Activated CD8-positive, alpha-beta T cell treated with anti-CD3 and anti-CD28 coated beads, Interleukin-2, amount 10 ng/mL, durations not matched to agents 7 days and 5 days (primary cell): ENCODE measurements around the gene CLDN7. TPM values are rescaled to one million over a fixed set of nuclear protein-coding genes. Genes with fewer than 3 reads are reported as not detected.
A peak's percentile ranks its signal among the peaks of the same experiment; 100 is the strongest.

ENCODE experiments used
- ATAC-seq: fragments of 150-1000 bp; cut with Tn5 transposase; one replicate; pipeline ENCODE4 v1.10.0; 2021; ENCODE audit warnings: moderate library complexity
- CTCF ChIA-PET: fragments of 350-600 bp; sonication (Branson Sonifier 250); formaldehyde crosslinking; loops from one replicate; lab custom pipeline; 2021; ENCODE audit warnings: antibody characterized with exemption; lab: Charles Lee
- POLR2A ChIA-PET: fragments of 350-600 bp; sonication (Branson Sonifier 250); formaldehyde crosslinking; loops from one replicate; lab custom pipeline; 2021; ENCODE audit warnings: antibody characterized with exemption; lab: Charles Lee
- DNase-seq: peaks from one replicate; pipeline ENCODE4 v3.0.0-alpha.2; 2020
- H3K27ac Mint-ChIP-seq: one replicate; pipeline ENCODE4 v1.8.0; 2021; ENCODE audit warnings: mild to moderate bottlenecking, mixed read lengths
- H3K27me3 Mint-ChIP-seq: one replicate; pipeline ENCODE4 v1.8.0; 2021; ENCODE audit warnings: low read depth, mixed read lengths
- H3K36me3 Mint-ChIP-seq: one replicate; pipeline ENCODE4 v1.8.0; 2021; ENCODE audit warnings: low read depth, mixed read lengths
- H3K4me1 Mint-ChIP-seq: one replicate; pipeline ENCODE4 v1.8.0; 2021; ENCODE audit warnings: low read depth, mixed read lengths
- H3K4me3 Mint-ChIP-seq: one replicate; pipeline ENCODE4 v1.8.0; 2021; ENCODE audit warnings: mild to moderate bottlenecking, mixed read lengths
- H3K9me3 Mint-ChIP-seq: one replicate; pipeline ENCODE4 v1.8.0; 2022; ENCODE audit warnings: mixed read lengths; ENCODE audit not compliant: insufficient read depth
- total RNA-seq, 2 experiments: library from RNA; stranded (reverse); gene quantifications; one replicate each; pipeline ENCODE4 v1.2.3, GENCODE V29; 2021

The CLDN7 gene
- total RNA-seq, 2 experiments from 2014 or later, result 1.1 to 1.3 TPM

DNA sequence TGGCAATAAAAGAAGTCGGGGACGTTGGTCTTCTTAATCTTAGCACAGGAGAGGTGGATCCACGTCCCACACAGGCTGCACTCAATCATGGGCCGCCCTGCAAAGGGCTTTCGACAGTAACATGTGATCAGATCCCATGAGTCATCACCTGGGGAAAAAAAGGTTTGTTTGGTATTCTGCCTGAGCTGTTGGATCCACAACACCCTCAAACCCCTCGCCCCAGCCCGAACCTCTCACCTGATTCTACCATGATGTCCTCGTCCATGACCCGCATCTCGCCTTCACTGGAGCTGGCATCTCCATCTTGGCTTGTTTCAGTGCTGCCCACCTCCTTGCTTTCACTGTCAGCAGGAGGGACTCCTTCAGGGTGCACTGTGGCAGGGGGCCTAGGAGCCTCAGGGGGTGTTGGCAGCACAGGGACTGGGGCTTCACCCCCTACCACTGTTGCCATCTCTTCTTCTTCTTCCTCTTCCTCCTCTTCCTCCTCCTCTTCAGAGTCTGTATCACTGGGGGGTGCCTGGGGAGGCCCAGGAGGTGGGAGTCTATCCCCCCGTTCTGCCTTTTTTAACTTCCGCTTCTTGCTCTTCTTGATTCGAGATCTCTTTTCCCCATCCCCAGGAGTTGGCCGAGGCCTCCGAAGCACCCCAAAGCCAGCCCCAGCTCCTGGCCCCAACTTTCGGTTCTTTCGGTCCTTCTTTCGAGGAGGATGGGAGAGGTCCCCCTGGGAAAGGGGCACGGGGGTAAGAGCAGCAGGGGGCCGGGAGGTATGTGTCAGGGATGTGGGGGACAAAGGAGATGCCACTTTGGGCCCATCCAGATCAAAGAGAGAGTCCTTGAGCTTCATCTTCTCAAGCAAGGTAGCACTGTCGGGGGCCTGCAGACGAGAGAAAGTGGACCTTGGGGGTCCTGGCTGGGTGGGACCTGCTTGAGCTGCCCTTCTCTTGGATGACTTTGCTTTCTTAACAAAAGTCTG is 26.3 kb downstream of the CLDN7 start:
- Mint-ChIP-seq H3K27ac (peak overlapping the region; percentile 58), H3K36me3 (peaks cover 50% of the 10 kb centered on the region), H3K4me3 (peak overlapping the region; percentile 7), H3K9me3 (no peaks in the 10 kb centered on the region), H3K4me1 (peaks cover 63% of the 10 kb centered on the region), H3K27me3 (no peaks in the 10 kb centered on the region)
- ChIA-PET CTCF (interaction anchor here (5.8 kb wide), 1 partner anchor 15 kb away, joined by 36 read pairs; the partner anchor contains the start of genes ACADVL and DLG4), POLR2A (interaction anchor here (0.6 to 4.7 kb wide), 2 partner anchors 14 to 32 kb away, joined by 3 to 35 read pairs; partner anchors contain the start of genes ACADVL and DLG4)
- no peak for DNase-seq
- ATAC-seq, result no peak

DNA sequence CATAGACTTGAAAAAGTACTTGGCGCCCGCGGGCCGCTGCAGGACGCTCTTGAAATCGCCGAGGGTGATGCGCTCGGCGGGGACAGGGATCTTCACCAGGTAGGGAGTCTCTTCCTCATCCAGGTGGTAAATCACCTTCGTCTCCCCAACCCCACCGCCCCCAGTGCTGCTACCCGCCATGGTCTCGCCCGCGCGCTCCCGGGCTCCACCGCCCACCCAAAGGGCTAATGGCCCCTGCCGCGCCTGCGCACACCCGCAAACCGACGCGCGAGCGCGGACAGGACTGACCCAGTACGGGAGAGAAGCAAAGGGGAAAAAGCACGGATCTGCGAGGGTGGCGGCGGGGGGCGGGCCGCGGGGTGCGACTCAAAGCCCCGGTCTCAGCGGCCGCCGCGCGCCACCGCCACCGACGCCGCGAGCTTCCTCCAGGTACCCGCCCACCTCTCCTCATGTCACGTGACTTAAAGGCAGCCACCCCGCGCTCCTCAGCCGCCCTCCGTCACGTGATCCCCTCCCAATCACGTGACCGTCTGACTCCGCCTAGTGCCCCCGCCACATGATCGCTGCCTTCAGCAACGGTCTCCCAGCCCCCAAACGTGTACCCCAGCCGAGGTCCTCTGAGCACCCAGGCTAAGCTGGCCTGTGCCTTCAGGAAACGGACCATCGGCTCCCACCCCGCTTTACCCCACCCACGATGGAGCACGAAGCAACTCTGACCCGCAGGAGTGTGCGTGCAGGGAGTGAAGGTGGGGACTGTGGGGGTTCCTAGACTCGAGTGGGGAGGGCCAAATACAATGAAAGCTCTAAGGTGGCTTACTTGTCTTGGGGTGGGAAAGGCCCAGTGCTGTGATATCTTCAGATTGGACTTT is 28.0 kb downstream of the CLDN7 start, which contains the start of gene DVL2:
TSS of gene DVL2 (minus strand) at position 435 of the 869 bp plus-strand sequence. CDS start at position 180, 255 bp downstream.
- ChIA-PET POLR2A (interaction anchor here (0.6 to 2.2 kb wide), 5 partner anchors 8 to 115 kb away, joined by 3 to 11 read pairs (median 3); partner anchors contain the start of genes CTDNEP1 and GABARAP), CTCF (interaction anchor here (0.9 to 5.8 kb wide), 2 partner anchors 14 to 188 kb away, joined by 3 to 36 read pairs; partner anchors contain the start of genes ACADVL and DLG4)
- peaks cover 51% of the 10 kb centered on the region for H3K36me3 Mint-ChIP-seq
- peak; percentile 97 for DNase-seq
- ATAC-seq, result peak; percentile 54
- H3K9me3 Mint-ChIP-seq, result no peaks in the 10 kb centered on the region
- peak within 1 kb of the TSS; percentile 83 for H3K27ac Mint-ChIP-seq
- peaks cover 51% of the 10 kb centered on the region for H3K4me1 Mint-ChIP-seq
- peak within 1 kb of the TSS; percentile 90 for H3K4me3 Mint-ChIP-seq
- no peaks in the 10 kb centered on the region for H3K27me3 Mint-ChIP-seq

DNA sequence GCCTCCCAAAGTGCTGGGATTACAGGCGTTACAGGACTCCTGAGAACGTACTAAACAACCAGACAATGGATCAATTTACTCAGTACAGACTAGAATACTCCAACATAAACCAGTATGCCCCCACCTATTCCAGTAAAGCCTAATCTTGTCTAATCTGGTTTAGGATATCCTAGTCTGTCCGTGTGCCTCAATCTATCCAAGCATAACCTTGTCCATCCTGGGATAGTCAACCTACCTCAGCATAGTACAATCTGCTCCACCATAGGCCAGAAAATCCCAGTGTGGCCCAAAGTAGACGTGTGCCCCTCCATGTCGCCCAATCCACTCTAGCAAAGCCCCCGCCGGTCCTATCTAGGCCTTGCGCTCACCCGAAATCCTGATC is 28.6 kb downstream of the CLDN7 start:
- peaks cover 51% of the 10 kb centered on the region for H3K4me1 Mint-ChIP-seq
- H3K27me3 Mint-ChIP-seq, result no peaks in the 10 kb centered on the region
- peaks cover 54% of the 10 kb centered on the region for H3K36me3 Mint-ChIP-seq
- peak overlapping the region; percentile 90 for H3K4me3 Mint-ChIP-seq
- ChIA-PET POLR2A (interaction anchor here (0.6 to 2.2 kb wide), 4 partner anchors 9 to 116 kb away, joined by 3 to 11 read pairs (median 3); partner anchors contain the start of genes CTDNEP1 and GABARAP), CTCF (interaction anchor here (5.8 kb wide), 1 partner anchor 13 kb away, joined by 36 read pairs; the partner anchor contains the start of genes ACADVL and DLG4)
- peak overlapping the region; percentile 83 for H3K27ac Mint-ChIP-seq
- no peaks in the 10 kb centered on the region for H3K9me3 Mint-ChIP-seq
- ATAC-seq (no peak), DNase-seq (no peak)

DNA sequence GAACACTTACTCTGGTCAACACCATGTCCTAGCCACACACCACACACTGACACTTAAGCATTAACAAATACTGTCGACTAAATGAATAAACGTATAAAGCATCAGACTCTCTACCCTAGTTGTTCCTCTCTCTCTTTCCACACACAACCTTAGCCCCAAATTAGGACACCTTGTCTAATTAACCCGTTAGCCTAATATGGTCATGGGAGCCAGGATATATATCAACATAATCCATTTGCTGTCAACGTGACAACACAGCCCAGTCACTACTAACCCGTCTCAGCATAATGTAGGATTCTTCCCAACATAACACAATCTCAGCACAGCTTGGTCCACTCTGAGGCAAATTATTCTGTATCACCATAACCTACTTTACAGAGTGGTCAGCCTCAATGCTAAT is 30.2 kb downstream of the CLDN7 start:
- H3K4me1 Mint-ChIP-seq, result peaks cover 46% of the 10 kb centered on the region
- H3K4me3 Mint-ChIP-seq, result peak overlapping the region; percentile 90
- H3K27ac Mint-ChIP-seq, result no peak overlapping the region
- no peaks in the 10 kb centered on the region for H3K9me3 Mint-ChIP-seq
- POLR2A ChIA-PET, result interaction anchor here (1.5 kb wide), 1 partner anchor 11 kb away, joined by 3 read pairs; no protein-coding TSS in a partner anchor
- H3K27me3 Mint-ChIP-seq, result no peaks in the 10 kb centered on the region
- no peak for ATAC-seq
- peaks cover 58% of the 10 kb centered on the region for H3K36me3 Mint-ChIP-seq
- DNase-seq, result no peak
- CTCF ChIA-PET, result interaction anchor here (5.8 kb wide), 1 partner anchor 12 kb away, joined by 36 read pairs; the partner anchor contains the start of genes ACADVL and DLG4

DNA sequence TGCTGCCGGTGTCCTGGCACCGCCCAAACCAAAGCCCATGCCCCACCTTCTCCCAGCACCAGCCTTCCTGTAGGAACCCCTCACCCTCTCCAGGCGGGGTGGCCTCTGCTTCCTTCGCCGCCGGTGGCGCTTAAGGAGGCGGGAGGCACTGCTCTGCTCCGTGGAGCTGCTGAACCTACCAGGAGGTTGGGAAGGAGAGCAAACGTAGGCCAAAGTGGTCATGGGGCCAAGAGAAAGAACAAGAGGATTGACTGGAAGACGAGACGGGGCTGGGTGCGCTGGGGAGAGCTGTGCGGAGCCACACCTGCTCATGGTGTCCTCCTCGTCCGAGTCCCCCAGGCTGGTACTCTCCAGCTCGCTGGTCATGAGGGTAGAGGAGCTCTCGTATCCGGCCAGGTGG is 32.8 kb downstream of the CLDN7 start:
- H3K27me3 Mint-ChIP-seq, result no peaks in the 10 kb centered on the region
- no peak overlapping the region for H3K4me3 Mint-ChIP-seq
- ATAC-seq (no peak), DNase-seq (no peak)
- no peaks in the 10 kb centered on the region for H3K9me3 Mint-ChIP-seq
- no peak overlapping the region for H3K27ac Mint-ChIP-seq
- ChIA-PET POLR2A (interaction anchor here (0.8 to 1.1 kb wide), 2 partner anchors 9 to 10 kb away, joined by 3 to 5 read pairs; partner anchors contain the start of gene DLG4), CTCF (interaction anchor here (0.9 kb wide), 1 partner anchor 9 kb away, joined by 4 read pairs; no protein-coding TSS in a partner anchor)
- peaks cover 40% of the 10 kb centered on the region for H3K36me3 Mint-ChIP-seq
- H3K4me1 Mint-ChIP-seq, result peaks cover 20% of the 10 kb centered on the region

DNA sequence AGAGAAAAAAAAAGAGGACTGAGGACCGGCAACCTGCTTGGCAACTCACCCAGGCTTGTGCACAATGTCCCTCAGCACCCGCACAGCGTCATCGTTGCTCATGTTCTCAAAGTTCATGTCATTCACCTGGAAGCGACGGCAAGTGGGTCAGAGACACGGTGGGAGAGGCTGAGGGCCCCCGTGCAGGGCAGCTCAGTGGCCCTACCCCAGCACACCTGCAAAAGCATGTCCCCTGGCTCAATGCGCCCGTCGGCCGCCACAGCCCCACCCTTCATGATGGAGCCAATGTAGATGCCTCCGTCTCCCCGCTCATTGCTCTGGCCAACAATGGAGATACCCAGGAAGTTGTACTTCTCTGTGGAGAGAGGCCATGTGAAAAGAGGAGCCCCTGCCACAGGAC is 33.4 kb downstream of the CLDN7 start:
- peaks cover 42% of the 10 kb centered on the region for H3K36me3 Mint-ChIP-seq
- H3K27me3 Mint-ChIP-seq, result no peaks in the 10 kb centered on the region
- ATAC-seq, result no peak
- DNase-seq, result no peak
- no peak overlapping the region for H3K27ac Mint-ChIP-seq
- CTCF ChIA-PET, result interaction anchor here (0.9 kb wide), 1 partner anchor 8 kb away, joined by 4 read pairs; no protein-coding TSS in a partner anchor
- H3K4me1 Mint-ChIP-seq, result peaks cover 19% of the 10 kb centered on the region
- POLR2A ChIA-PET, result no interaction called here
- H3K4me3 Mint-ChIP-seq, result no peak overlapping the region
- no peaks in the 10 kb centered on the region for H3K9me3 Mint-ChIP-seq

DNA sequence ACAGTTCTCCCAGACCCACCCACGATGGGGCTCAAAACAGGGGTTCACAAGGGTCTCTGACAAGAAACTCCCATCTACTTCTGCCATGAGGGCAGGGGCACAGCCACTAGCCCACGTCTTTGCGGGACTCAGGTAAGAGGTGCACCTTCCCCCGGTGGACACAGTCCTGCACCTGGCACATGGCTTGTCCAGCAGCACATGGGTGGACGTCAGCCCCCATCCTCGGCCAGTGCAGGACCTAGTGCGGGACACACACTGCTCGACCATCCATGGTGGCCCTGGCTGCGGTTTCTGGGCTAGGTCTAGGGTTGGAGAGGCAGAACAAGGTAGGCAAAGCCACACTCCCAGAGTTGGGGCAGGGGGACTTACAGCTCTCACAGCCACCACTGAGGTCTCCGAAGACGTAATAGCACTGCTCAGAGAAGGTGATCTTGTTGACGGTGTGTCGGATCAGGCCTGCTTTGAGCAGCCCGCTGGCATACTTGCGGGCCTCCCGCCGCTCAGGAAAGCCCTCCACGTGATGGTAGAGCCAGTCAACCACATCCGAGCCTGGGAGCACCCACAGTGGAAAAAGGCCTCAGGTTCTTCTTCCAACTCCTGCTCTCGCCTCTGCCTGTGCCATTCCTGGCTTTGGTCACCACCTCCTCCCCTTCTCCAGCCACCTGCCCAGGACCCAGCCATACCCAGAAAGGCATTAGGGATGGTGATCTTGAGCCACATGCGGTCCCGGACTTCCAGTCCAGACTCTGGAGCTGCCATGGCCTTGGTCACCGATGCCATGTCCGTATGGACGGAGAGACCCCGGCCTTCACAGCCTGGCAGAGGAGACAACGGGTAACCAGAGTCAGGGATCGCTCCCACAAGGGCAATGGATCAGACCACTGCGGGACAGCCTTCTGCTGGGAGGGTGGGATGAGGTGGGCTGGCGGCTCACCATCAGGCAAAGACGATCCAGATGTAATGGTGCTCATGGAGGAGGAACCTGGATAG is 35.3 kb downstream of the CLDN7 start:
- DNase-seq (no peak), ATAC-seq (no peak)
- Mint-ChIP-seq H3K9me3 (no peaks in the 10 kb centered on the region), H3K36me3 (peaks cover 44% of the 10 kb centered on the region), H3K4me1 (peaks cover 4% of the 10 kb centered on the region), H3K4me3 (no peak overlapping the region), H3K27ac (no peak overlapping the region), H3K27me3 (no peaks in the 10 kb centered on the region)
- ChIA-PET CTCF (no interaction called here), POLR2A (no interaction called here)

DNA sequence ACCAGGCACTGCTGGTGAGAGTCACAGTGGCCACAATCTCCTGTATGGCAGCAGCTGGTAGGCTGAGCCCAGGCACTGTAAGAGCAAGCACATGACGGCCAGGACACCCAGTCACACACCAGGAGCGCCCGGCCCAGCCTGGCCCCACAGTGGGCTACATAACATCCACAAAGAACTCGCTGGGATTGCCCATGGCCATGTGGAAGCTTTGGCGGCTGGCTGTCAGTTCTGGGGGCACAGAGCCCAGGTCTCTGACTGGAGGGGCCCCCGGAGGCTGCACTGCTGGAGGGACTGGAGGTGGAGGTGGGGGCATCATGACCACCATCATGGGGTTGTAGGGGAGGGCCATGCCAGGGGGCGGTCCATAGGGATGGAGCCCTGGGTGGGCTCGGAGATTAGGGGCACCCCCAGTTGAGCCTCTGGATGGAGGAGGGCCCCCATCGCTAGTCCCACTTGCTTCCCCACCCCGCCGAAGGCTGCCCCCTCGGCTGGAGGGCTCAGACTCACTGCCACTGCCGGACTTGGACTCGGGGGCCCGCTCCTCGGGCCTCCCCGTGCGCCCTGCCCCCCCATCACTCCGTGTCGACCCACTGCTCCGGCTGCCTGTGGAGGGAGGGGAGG is 36.5 kb downstream of the CLDN7 start:
- Mint-ChIP-seq H3K4me3 (no peak overlapping the region), H3K4me1 (peaks cover 11% of the 10 kb centered on the region), H3K9me3 (no peaks in the 10 kb centered on the region), H3K36me3 (peaks cover 52% of the 10 kb centered on the region), H3K27me3 (no peaks in the 10 kb centered on the region), H3K27ac (no peak overlapping the region)
- CTCF ChIA-PET, result no interaction called here
- ATAC-seq (no peak), DNase-seq (no peak)
- POLR2A ChIA-PET, result no interaction called here

DNA sequence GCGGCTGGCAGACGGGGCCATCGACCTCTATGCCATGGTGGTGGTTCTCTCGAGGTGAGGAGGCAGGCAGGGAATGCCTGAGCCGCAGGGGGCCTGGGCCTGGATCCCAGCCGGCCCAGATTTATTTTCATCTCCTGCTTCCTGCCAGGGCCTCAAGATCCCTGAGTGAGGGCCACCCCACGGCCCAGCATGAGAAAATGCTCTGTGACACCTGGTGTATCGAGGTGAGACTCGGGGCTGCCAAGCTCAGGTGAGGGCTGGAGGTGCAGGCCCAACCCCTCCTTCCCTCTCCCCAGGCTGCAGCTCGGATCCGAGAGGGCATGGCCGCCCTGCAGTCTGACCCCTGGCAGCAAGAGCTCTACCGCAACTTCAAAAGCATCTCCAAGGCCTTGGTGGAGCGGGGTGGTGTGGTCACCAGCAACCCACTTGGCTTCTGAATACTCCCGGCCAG is 37.6 kb downstream of the CLDN7 start:
- POLR2A ChIA-PET, result interaction anchor here (5.4 kb wide), 1 partner anchor 14 kb away, joined by 35 read pairs; the partner anchor contains the start of gene PHF23
- H3K36me3 Mint-ChIP-seq, result peaks cover 52% of the 10 kb centered on the region
- no peak overlapping the region for H3K4me3 Mint-ChIP-seq
- ATAC-seq (no peak), DNase-seq (no peak)
- CTCF ChIA-PET, result no interaction called here
- peaks cover 16% of the 10 kb centered on the region for H3K4me1 Mint-ChIP-seq
- no peak overlapping the region for H3K27ac Mint-ChIP-seq
- H3K9me3 Mint-ChIP-seq, result no peaks in the 10 kb centered on the region
- no peaks in the 10 kb centered on the region for H3K27me3 Mint-ChIP-seq

DNA sequence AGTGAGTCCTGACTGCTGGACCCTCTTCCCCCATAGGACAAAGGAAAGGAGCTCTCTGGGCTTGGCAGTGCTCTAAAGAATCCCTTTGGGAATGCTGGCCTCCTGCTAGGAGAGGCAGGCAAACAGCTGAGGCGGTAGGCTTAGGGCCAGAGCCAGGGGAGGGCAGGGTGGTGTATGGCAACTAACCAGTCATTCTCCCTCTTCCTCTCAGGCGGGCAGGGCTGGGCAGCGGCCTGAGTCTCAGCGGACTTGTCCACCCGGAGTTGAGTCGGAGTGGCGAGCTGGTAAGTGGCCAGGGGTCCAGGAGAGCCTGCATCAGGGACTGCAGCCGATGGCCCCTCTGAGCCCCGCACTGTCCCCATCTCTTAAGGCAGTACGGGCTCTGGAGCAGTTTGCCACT is 38.2 kb downstream of the CLDN7 start:
- H3K36me3 Mint-ChIP-seq, result peaks cover 46% of the 10 kb centered on the region
- H3K27me3 Mint-ChIP-seq, result no peaks in the 10 kb centered on the region
- peaks cover 22% of the 10 kb centered on the region for H3K4me1 Mint-ChIP-seq
- no peaks in the 10 kb centered on the region for H3K9me3 Mint-ChIP-seq
- ATAC-seq, result no peak
- no peak overlapping the region for H3K4me3 Mint-ChIP-seq
- no peak for DNase-seq
- no peak overlapping the region for H3K27ac Mint-ChIP-seq
- POLR2A ChIA-PET, result interaction anchor here (1.5 to 5.4 kb wide), 2 partner anchors 14 to 19 kb away, joined by 4 to 35 read pairs; partner anchors contain the start of genes GABARAP and PHF23
- CTCF ChIA-PET, result no interaction called here
